HL-60 (cell line): ENCODE measurements around the gene TMUB1.

ENCODE experiments used
- CTCF ChIP-seq: IDR thresholded peaks from one replicate; pipeline ENCODE4 v1.5.1; 2011; ENCODE audit warnings: low read length, control low read depth, inconsistent platforms; ENCODE audit not compliant: insufficient read depth
- GABPA ChIP-seq: IDR thresholded peaks from 2 replicates; pipeline ENCODE4 v1.6.1; 2012; ENCODE audit warnings: low read depth
- POLR2AphosphoS5 ChIP-seq: IDR thresholded peaks from 2 replicates; pipeline ENCODE4 v1.6.1; 2012; ENCODE audit warnings: low read depth
- REST ChIP-seq: IDR thresholded peaks from 2 replicates; pipeline ENCODE4 v1.6.1; 2012; ENCODE audit warnings: low read depth; ENCODE audit not compliant: insufficient replicate concordance
- SPI1 ChIP-seq: IDR thresholded peaks from 2 replicates; pipeline ENCODE4 v1.6.1; 2012; ENCODE audit warnings: low read depth, mild to moderate bottlenecking, borderline replicate concordance

GRCh38 chr7:151125470-151125845 lies 42.2 kb upstream of the TMUB1 start:
- no peak for TF ChIP-seq POLR2AphosphoS5
- no peak for TF ChIP-seq CTCF
- no peak for TF ChIP-seq GABPA
- TF ChIP-seq REST, result no peak
- TF ChIP-seq SPI1, result no peak
